OCI-LY1 (cell line): ENCODE measurements around the gene PPARD.

ENCODE experiments used
- EZH2 ChIP-seq: fragments of 200-600 bp; sonication (generic), shearing (Covaris generic); IDR thresholded peaks from 2 replicates; pipeline ENCODE4 v1.8.0; 2017; ENCODE audit warnings: borderline replicate concordance, mixed run types, mild to moderate bottlenecking, antibody characterized with exemption, low read length, moderate library complexity, mixed read lengths
- TF ChIP-seq, protein P1 (sequence below): fragments of 200-600 bp; sonication (generic), shearing (Covaris generic); IDR thresholded peaks from 2 replicates; pipeline ENCODE4 v1.5.1; 2017; ENCODE audit warnings: mild to moderate bottlenecking, antibody characterized with exemption, low read length, moderate library complexity, mixed read lengths

- no peak for TF ChIP-seq EZH2
- TF ChIP-seq, protein P1, sequence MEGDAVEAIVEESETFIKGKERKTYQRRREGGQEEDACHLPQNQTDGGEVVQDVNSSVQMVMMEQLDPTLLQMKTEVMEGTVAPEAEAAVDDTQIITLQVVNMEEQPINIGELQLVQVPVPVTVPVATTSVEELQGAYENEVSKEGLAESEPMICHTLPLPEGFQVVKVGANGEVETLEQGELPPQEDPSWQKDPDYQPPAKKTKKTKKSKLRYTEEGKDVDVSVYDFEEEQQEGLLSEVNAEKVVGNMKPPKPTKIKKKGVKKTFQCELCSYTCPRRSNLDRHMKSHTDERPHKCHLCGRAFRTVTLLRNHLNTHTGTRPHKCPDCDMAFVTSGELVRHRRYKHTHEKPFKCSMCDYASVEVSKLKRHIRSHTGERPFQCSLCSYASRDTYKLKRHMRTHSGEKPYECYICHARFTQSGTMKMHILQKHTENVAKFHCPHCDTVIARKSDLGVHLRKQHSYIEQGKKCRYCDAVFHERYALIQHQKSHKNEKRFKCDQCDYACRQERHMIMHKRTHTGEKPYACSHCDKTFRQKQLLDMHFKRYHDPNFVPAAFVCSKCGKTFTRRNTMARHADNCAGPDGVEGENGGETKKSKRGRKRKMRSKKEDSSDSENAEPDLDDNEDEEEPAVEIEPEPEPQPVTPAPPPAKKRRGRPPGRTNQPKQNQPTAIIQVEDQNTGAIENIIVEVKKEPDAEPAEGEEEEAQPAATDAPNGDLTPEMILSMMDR: no peak
Measured at GRCh38 chr6:35371494-35372262, 29.3 kb downstream of the PPARD start.
